ENCODE results near the gene CA5B. TPM values are rescaled to one million over a fixed set of nuclear protein-coding genes. Genes with fewer than 3 reads are reported as not detected.
A peak's percentile ranks its signal among the peaks of the same experiment; 100 is the strongest.

The CA5B gene
- polyA plus RNA-seq (2.7 and 10.3 TPM in 2 replicates), polyA minus RNA-seq (10.0 and 12.7 TPM in 2 replicates)

GRCh38 chrX:15737959-15738902 is at the start of gene CA5B:
TSS of gene CA5B (plus strand) at chrX:15738270. CDS start at chrX:15750024, 11,754 bp downstream.
- no peak for TF ChIP-seq MXI1 (conservative IDR thresholded peaks at IDR 0.05; ENCODE audit: poor library complexity, severe bottlenecking)
- TF ChIP-seq, protein P1, sequence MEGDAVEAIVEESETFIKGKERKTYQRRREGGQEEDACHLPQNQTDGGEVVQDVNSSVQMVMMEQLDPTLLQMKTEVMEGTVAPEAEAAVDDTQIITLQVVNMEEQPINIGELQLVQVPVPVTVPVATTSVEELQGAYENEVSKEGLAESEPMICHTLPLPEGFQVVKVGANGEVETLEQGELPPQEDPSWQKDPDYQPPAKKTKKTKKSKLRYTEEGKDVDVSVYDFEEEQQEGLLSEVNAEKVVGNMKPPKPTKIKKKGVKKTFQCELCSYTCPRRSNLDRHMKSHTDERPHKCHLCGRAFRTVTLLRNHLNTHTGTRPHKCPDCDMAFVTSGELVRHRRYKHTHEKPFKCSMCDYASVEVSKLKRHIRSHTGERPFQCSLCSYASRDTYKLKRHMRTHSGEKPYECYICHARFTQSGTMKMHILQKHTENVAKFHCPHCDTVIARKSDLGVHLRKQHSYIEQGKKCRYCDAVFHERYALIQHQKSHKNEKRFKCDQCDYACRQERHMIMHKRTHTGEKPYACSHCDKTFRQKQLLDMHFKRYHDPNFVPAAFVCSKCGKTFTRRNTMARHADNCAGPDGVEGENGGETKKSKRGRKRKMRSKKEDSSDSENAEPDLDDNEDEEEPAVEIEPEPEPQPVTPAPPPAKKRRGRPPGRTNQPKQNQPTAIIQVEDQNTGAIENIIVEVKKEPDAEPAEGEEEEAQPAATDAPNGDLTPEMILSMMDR (IDR thresholded peaks at IDR 0.05; ENCODE audit: poor library complexity, severe bottlenecking) = no peak
- TF ChIP-seq POLR2AphosphoS5 (IDR thresholded peaks at IDR 0.05) = no peak
- TF ChIP-seq REST (IDR thresholded peaks at IDR 0.05; ENCODE audit: borderline replicate concordance) = no peak
- no peak for TF ChIP-seq RAD21 (conservative IDR thresholded peaks at IDR 0.05)
- H3K4me3 ChIP-seq (ENCODE audit: low read length) = peak within 1 kb of the TSS; percentile 50
- H3K9ac ChIP-seq (ENCODE audit: low read length) = no peak within 1 kb of the TSS
- no peaks in the 10 kb centered on the region for H3F3A ChIP-seq (ENCODE audit: insufficient read depth, low read length, poor library complexity, severe bottlenecking)
- no peaks in the 10 kb centered on the region for H4K20me1 ChIP-seq (ENCODE audit: insufficient read depth)
- no peak within 1 kb of the TSS for H3K4me2 ChIP-seq (ENCODE audit: low read length)
- H2AFZ ChIP-seq (ENCODE audit: low read depth, low read length) = no peak within 1 kb of the TSS
- H3K9me3 ChIP-seq (ENCODE audit: low read length) = no peaks in the 10 kb centered on the region
- no peaks in the 10 kb centered on the region for H3K27me3 ChIP-seq (ENCODE audit: insufficient read depth, low read depth, low read length)
- H3K36me3 ChIP-seq (ENCODE audit: insufficient read depth, low read length) = no peaks in the 10 kb centered on the region
- H3K27ac ChIP-seq (ENCODE audit: low read length) = no peak within 1 kb of the TSS
- H3K9me2 ChIP-seq (ENCODE audit: insufficient read depth, low read length) = no peaks in the 10 kb centered on the region
- H3K79me2 ChIP-seq (replicated peaks; ENCODE audit: insufficient read depth, low read length) = no peaks in the 10 kb centered on the region

GRCh38 chrX:15694941-15695451 is 43.1 kb upstream of the CA5B start:
- no peaks in the 10 kb centered on the region for H3K9me2 ChIP-seq (ENCODE audit: insufficient read depth, low read length)
- no peaks in the 10 kb centered on the region for H4K20me1 ChIP-seq (ENCODE audit: insufficient read depth)
- H3K4me3 ChIP-seq (ENCODE audit: low read length) = no peak overlapping the region
- no peaks in the 10 kb centered on the region for H3F3A ChIP-seq (ENCODE audit: insufficient read depth, low read length, poor library complexity, severe bottlenecking)
- H3K27me3 ChIP-seq (ENCODE audit: insufficient read depth, low read depth, low read length) = no peaks in the 10 kb centered on the region
- no peak overlapping the region for H3K4me2 ChIP-seq (ENCODE audit: low read length)
- H3K27ac ChIP-seq (ENCODE audit: low read length) = no peak overlapping the region
- H3K36me3 ChIP-seq (ENCODE audit: insufficient read depth, low read length) = no peaks in the 10 kb centered on the region
- H3K79me2 ChIP-seq (replicated peaks; ENCODE audit: insufficient read depth, low read length) = no peaks in the 10 kb centered on the region
- H2AFZ ChIP-seq (ENCODE audit: low read depth, low read length) = no peak overlapping the region
- H3K9me3 ChIP-seq (ENCODE audit: low read length) = no peaks in the 10 kb centered on the region
- no peak overlapping the region for H3K9ac ChIP-seq (ENCODE audit: low read length)
- TF ChIP-seq REST (IDR thresholded peaks at IDR 0.05; ENCODE audit: borderline replicate concordance) (no peak), EZH2 (IDR thresholded peaks at IDR 0.05; ENCODE audit: borderline replicate concordance, insufficient read depth, low read length, poor library complexity, severe bottlenecking) (no peak), TAF1 (IDR thresholded peaks at IDR 0.05; ENCODE audit: low read depth) (no peak)
